Measurements from ENCODE around the gene PSMD5. TPM values are rescaled to one million over a fixed set of nuclear protein-coding genes. Genes with fewer than 3 reads are reported as not detected.

PSMD5 gene
- total RNA-seq, 1 experiment from 2014 or later = 53.0 TPM

GRCh38 chr9:120775859-120776258 lies 66.9 kb downstream of the PSMD5 start:
- ATAC-seq = no peak
- no peak for DNase-seq (ENCODE audit: low read depth, low spot score)
- POLR2A ChIA-PET = no interaction called here
- BruUV-seq (replicated peaks) = TSS peak; percentile 9
- Histone ChIP-seq H3K4me3 (ENCODE audit: low read depth in 2 of 2, low read length in 2 of 2) (no peak overlapping the region), H3K4me1 (ENCODE audit: control insufficient read depth, insufficient read depth, low read length) (no peaks in the 10 kb centered on the region), H3K9me3 (ENCODE audit: control insufficient read depth, insufficient read depth, low read depth, low read length) (no peaks in the 10 kb centered on the region), H3K27me3 (ENCODE audit: control insufficient read depth, insufficient read depth, low read length) (no peaks in the 10 kb centered on the region), H3K36me3 (ENCODE audit: control insufficient read depth, insufficient read depth, low read length) (peaks cover 10% of the 10 kb centered on the region), H3K27ac (ENCODE audit: low read length) (no peak overlapping the region)
- CTCF ChIA-PET = no interaction called here
- intact Hi-C loops (cut with micrococcal nuclease; ENCODE audit: unreplicated experiment) = no loop called here
- no peak for TF ChIP-seq POLR2AphosphoS5 (IDR thresholded peaks at IDR 0.05; ENCODE audit: low read depth, low read length)
- TF ChIP-seq TCF7L2 (IDR thresholded peaks at IDR 0.05; ENCODE audit: low read depth, low read length) = no peak
- no peak for TF ChIP-seq REST (IDR thresholded peaks at IDR 0.05; ENCODE audit: insufficient read depth in 1 of 2, low read depth in 2 of 2, low read length in 1 of 2)
- TF ChIP-seq CTCF (IDR thresholded peaks at IDR 0.05) = no peak
- TF ChIP-seq SIN3A (IDR thresholded peaks at IDR 0.05; ENCODE audit: borderline replicate concordance, insufficient read depth, low read depth, low read length) = no peak
- in situ Hi-C loops (cut with HindIII; ENCODE audit: low pct_unique_long_range_greater_than_20kb, low sequenced_read_pairs) = no loop called here

- in situ Hi-C loops (cut with HindIII; ENCODE audit: low pct_unique_long_range_greater_than_20kb, low sequenced_read_pairs) = no loop called here
- intact Hi-C loops (cut with micrococcal nuclease; ENCODE audit: unreplicated experiment) = no loop called here
- Histone ChIP-seq H3K27me3 (ENCODE audit: control insufficient read depth, insufficient read depth, low read length) (no peaks in the 10 kb centered on the region), H3K4me1 (ENCODE audit: control insufficient read depth, insufficient read depth, low read length) (no peaks in the 10 kb centered on the region), H3K9me3 (ENCODE audit: control insufficient read depth, insufficient read depth, low read depth, low read length) (no peaks in the 10 kb centered on the region), H3K36me3 (ENCODE audit: control insufficient read depth, insufficient read depth, low read length) (peaks cover 10% of the 10 kb centered on the region), H3K4me3 (ENCODE audit: low read depth in 2 of 2, low read length in 2 of 2) (no peak overlapping the region), H3K27ac (ENCODE audit: low read length) (no peak overlapping the region)
- DNase-seq (ENCODE audit: low read depth, low spot score) (no peak), ATAC-seq (no peak)
- ChIA-PET POLR2A (no interaction called here), CTCF (interaction anchor here (0.6 to 0.7 kb wide), 3 partner anchors 87 to 512 kb away, joined by 4 to 5 read pairs (median 5); no protein-coding TSS in a partner anchor)
- BruUV-seq (replicated peaks) = no TSS peak
- TF ChIP-seq TCF7L2 (IDR thresholded peaks at IDR 0.05; ENCODE audit: low read depth, low read length) = no peak
- TF ChIP-seq POLR2AphosphoS5 (IDR thresholded peaks at IDR 0.05; ENCODE audit: low read depth, low read length) = no peak
- TF ChIP-seq CTCF (IDR thresholded peaks at IDR 0.05) = no peak
- no peak for TF ChIP-seq SIN3A (IDR thresholded peaks at IDR 0.05; ENCODE audit: borderline replicate concordance, insufficient read depth, low read depth, low read length)
- TF ChIP-seq REST (IDR thresholded peaks at IDR 0.05; ENCODE audit: insufficient read depth in 1 of 2, low read depth in 2 of 2, low read length in 1 of 2) = no peak
Observed at GRCh38 chr9:120774719-120775118, 68.0 kb downstream of the PSMD5 start.
